Stomach (tissue), 4 donors: ENCODE measurements around the gene COG7.

Experiments
- CTCF ChIP-seq, 7 experiments: fragments of 450-650 bp in 4 of 7; fragments of 200-600 bp in 3 of 7; sonication (generic) in 3 of 7; IDR thresholded peaks; one replicate each; pipeline ENCODE4 v1.5.1; 2016 to 2019; ENCODE audit warnings: antibody characterized with exemption in 7 of 7, control low read depth in 2 of 7, mild to moderate bottlenecking in 1 of 7
- POLR2A ChIP-seq, 4 donors: fragments of 450-650 bp; IDR thresholded peaks; one replicate each; pipeline ENCODE4 v1.6.1; 2016; ENCODE audit warnings: antibody characterized with exemption in 4 of 4, control low read depth in 2 of 4, mild to moderate bottlenecking in 1 of 4, moderate library complexity in 1 of 4
- POLR2AphosphoS5 ChIP-seq, 3 donors: sonication (generic); formaldehyde crosslinking; IDR thresholded peaks; one replicate each; pipeline ENCODE4 v1.6.1; 2016; ENCODE audit warnings: antibody characterized with exemption in 3 of 3

DNA sequence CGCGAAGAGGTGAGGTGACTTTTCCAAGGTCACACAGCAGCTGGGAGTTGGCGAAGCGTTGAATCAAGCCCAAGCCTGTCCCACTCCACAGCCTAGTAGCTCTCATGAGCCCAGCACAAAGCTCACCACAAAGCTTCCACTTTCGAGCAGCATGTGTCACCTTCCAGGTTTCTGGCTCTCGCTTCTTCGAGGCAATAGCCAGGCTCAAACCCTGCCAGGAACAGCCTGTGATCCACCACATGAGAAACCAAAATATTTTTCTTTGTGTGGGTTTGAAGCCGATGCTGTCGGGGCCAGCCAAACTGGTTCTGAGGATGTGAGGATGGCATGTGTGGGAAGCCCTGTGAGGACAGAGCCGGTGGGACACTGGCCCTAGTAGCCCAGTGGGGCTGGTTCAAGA, 68.1 kb downstream of the COG7 start:
- TF ChIP-seq CTCF (IDR thresholded peaks at IDR 0.05) (no peak), POLR2A (IDR thresholded peaks at IDR 0.05) (no peak), POLR2AphosphoS5 (IDR thresholded peaks at IDR 0.05) (no peak)
